ENCODE results near the gene PRM2.

The PRM2 gene

GRCh38 chr16:11306997-11307638 lies 30.8 kb upstream of the PRM2 start:
- no peak for DNase-seq (ENCODE audit: low read depth)
- H3K4me3 ChIP-seq (ENCODE audit: low read depth, low read length) = no peak overlapping the region
- TF ChIP-seq CTCF (IDR thresholded peaks at IDR 0.05; ENCODE audit: low read depth, low read length, missing control alignments) = no peak

GRCh38 chr16:11306381-11306780 lies 30.1 kb upstream of the PRM2 start:
- no peak overlapping the region for H3K4me3 ChIP-seq (ENCODE audit: low read depth, low read length)

GRCh38 chr16:11303405-11304138 lies 27.3 kb upstream of the PRM2 start:
- H3K4me3 ChIP-seq (ENCODE audit: low read depth, low read length) = no peak overlapping the region
- DNase-seq (ENCODE audit: low read depth) = no peak

More at GRCh38 chr16:11306381-11306780, 30.1 kb upstream of the PRM2 start:
- no peak for DNase-seq (ENCODE audit: low read depth)
- TF ChIP-seq CTCF (IDR thresholded peaks at IDR 0.05; ENCODE audit: low read depth, low read length, missing control alignments) = no peak

DNA sequence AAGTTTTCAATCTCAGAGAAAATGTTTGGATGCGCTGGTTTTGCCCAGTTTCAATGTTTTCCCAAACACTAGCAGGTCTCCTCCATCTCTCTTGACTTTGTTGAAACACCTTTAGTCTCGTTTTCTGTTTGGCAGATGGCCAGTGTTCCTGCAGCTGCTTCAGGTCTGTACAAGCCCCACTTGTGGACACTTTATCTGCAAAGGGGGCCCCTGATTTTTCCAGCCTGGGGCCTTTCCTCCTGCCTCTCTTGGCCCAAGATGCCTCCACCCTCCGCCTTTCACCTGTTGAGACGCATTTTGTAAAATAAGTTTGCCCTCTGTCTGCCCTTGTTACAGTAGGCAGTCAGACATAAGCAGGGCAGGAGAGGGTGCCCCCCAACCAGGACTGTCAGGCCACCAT lies 26.7 kb upstream of the PRM2 start:
- TF ChIP-seq CTCF (IDR thresholded peaks at IDR 0.05; ENCODE audit: low read depth, low read length, missing control alignments) = no peak
- DNase-seq (ENCODE audit: low read depth) = no peak
- H3K4me3 ChIP-seq (ENCODE audit: low read depth, low read length) = no peak overlapping the region

More at GRCh38 chr16:11303405-11304138, 27.3 kb upstream of the PRM2 start:
- TF ChIP-seq CTCF (IDR thresholded peaks at IDR 0.05; ENCODE audit: low read depth, low read length, missing control alignments) = no peak

- H3K4me3 ChIP-seq (ENCODE audit: low read depth, low read length) = no peak overlapping the region
- TF ChIP-seq CTCF (IDR thresholded peaks at IDR 0.05; ENCODE audit: low read depth, low read length, missing control alignments) = no peak
- no peak for DNase-seq (ENCODE audit: low read depth)
Measured at GRCh38 chr16:11301645-11302501, 25.6 kb upstream of the PRM2 start.

DNA sequence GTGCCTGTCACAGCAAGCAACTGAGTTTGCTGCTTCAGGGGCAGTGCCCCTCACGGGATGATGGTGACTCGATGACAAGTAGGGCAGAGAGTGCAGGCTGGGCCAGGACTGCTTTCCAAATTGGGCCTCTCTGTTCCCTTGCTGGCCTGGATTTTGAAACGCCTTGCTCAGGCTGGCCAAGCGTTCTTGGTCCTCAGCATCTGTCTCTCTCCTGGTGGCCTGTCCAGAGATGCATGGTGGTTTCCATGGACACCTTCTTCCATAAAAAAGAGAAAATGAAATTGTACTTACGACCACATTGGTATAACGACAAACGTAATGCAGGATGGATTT lies 24.2 kb upstream of the PRM2 start:
- TF ChIP-seq CTCF (IDR thresholded peaks at IDR 0.05; ENCODE audit: low read depth, low read length, missing control alignments) = no peak
- no peak overlapping the region for H3K4me3 ChIP-seq (ENCODE audit: low read depth, low read length)
- DNase-seq (ENCODE audit: low read depth) = no peak
